Measurements from ENCODE around the gene TANGO6.

GRCh38 chr16:69035375-69035774 is 192.0 kb downstream of the TANGO6 start:
- no peak for TF ChIP-seq CTCF (IDR thresholded peaks at IDR 0.05)
- TF ChIP-seq POLR2A (IDR thresholded peaks at IDR 0.05): no peak

Data from body of pancreas (tissue), 4 donors.